Measurements from ENCODE around the gene ATP9B. TPM values are rescaled to one million over a fixed set of nuclear protein-coding genes. Genes with fewer than 3 reads are reported as not detected.
A peak's percentile ranks its signal among the peaks of the same experiment; 100 is the strongest.

Gene ATP9B
- 10 to 100 TPM; 18.8 to 24.0 (median 22.6) TPM for total RNA-seq
- polyA plus RNA-seq: 9.0 TPM
- long read RNA-seq, donor 1, full-length matches to known transcripts: 10 of 24 reads
- long read RNA-seq, donor 1, partial matches to known transcripts: 5 of 24 reads
- long read RNA-seq, donor 1, other reads (novel, unspliced or antisense): 9 of 24 reads
- long read RNA-seq, donor 2, full-length matches to known transcripts: 4 of 9 reads
- long read RNA-seq, donor 2, partial matches to known transcripts: 2 of 9 reads
- long read RNA-seq, donor 2, other reads (novel, unspliced or antisense): 3 of 9 reads
- long read RNA-seq, donor 3, full-length matches to known transcripts: 18 of 67 reads
- long read RNA-seq, donor 3, partial matches to known transcripts: 23 of 67 reads
- long read RNA-seq, donor 3, other reads (novel, unspliced or antisense): 26 of 67 reads
- long read RNA-seq, donor 4, full-length matches to known transcripts: 3 of 5 reads
- long read RNA-seq, donor 4, partial matches to known transcripts: 1 of 5 reads
- long read RNA-seq, donor 4, other reads (novel, unspliced or antisense): 1 of 5 reads

- DNase-seq (peak; percentile 97 to 99 (median 98)), ATAC-seq (peak; percentile 97 to 98)
- peaks cover 3% of the 10 kb centered on the region for H3K4me1 ChIP-seq (ENCODE audit: control insufficient read depth, insufficient read depth, low read length)
- H3K27ac ChIP-seq (ENCODE audit: low read length): peak within 1 kb of the TSS; percentile 81
- intact Hi-C loops (cut with DNase I): no loop called here
- H3K4me3 ChIP-seq (ENCODE audit: low read length): peak within 1 kb of the TSS; percentile 80
- no peaks in the 10 kb centered on the region for H3K27me3 ChIP-seq (ENCODE audit: control insufficient read depth, insufficient read depth)
- H3K9me3 ChIP-seq (ENCODE audit: control insufficient read depth, low read length): no peaks in the 10 kb centered on the region
- under 1% methylated on average over 112 of the region's 112 CpGs for WGBS
Measured at GRCh38 chr18:79068937-79069716, at the start of gene ATP9B. Gene ATP9B (plus strand): TSS chr18:79069394. CDS start chr18:79069411, 17 bp downstream.

DNA sequence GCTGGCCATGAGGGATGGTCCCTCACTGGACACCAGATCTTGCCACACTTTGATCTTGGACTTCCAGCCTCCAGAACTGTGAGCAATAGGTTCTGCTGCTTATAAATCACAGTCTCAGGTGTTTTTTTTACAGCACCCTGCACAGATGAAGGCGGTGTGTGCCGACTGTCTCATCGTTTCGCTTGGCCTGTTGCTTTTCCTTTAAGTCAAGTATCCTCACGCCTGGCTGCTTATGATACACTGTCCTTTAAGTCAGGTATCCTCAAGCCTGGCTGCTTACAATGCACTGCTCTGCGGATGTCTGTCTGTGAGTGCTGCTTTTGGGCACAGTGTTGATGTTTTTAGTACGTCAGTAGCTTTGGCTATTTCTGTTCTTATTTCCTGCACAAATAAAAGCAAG, 49.3 kb upstream of the ATP9B start:
- no peaks in the 10 kb centered on the region for H3K4me1 ChIP-seq (ENCODE audit: control insufficient read depth, insufficient read depth, low read length)
- H3K27ac ChIP-seq (ENCODE audit: low read length): no peak overlapping the region
- H3K4me3 ChIP-seq (ENCODE audit: low read length): no peak overlapping the region
- H3K27me3 ChIP-seq (ENCODE audit: control insufficient read depth, insufficient read depth): no peaks in the 10 kb centered on the region
- H3K9me3 ChIP-seq (ENCODE audit: control insufficient read depth, low read length): peaks cover 2% of the 10 kb centered on the region
- DNase-seq (no peak), ATAC-seq (no peak)
- intact Hi-C loops (cut with DNase I): no loop called here
- WGBS: 70% methylated on average over 7 of the region's 7 CpGs

GRCh38 chr18:79022603-79023002, 46.6 kb upstream of the ATP9B start:
- Histone ChIP-seq H3K27me3 (ENCODE audit: control insufficient read depth, insufficient read depth) (no peaks in the 10 kb centered on the region), H3K27ac (ENCODE audit: low read length) (no peak overlapping the region), H3K9me3 (ENCODE audit: control insufficient read depth, low read length) (peaks cover 2% of the 10 kb centered on the region), H3K4me3 (ENCODE audit: low read length) (no peak overlapping the region), H3K4me1 (ENCODE audit: control insufficient read depth, insufficient read depth, low read length) (no peaks in the 10 kb centered on the region)
- ATAC-seq: no peak
- no peak for DNase-seq
- intact Hi-C loops (cut with DNase I): no loop called here
- 94% methylated on average over 25 of the region's 25 CpGs for WGBS

DNA sequence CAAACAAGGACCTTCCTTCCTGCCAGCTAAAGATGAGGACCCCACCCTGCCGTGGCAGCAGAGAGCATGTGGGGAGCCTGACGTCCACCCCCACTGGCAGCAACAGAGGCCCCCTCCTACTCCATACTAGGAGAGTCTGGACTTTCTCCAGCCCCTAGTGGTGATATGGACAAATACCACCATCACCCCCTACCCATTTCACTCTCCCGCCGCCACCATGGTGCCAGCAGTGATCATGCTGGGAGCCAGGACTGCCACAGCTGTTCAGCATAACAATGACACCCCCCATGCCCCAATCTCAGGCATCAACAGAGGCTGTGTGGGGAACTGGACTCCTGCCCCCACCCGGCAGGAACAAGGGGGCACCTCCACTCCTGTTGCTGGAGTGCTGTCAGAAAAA, 42.7 kb upstream of the ATP9B start:
- DNase-seq (no peak), ATAC-seq (no peak)
- intact Hi-C loops (cut with DNase I): no loop called here
- H3K9me3 ChIP-seq (ENCODE audit: control insufficient read depth, low read length): peaks cover 2% of the 10 kb centered on the region
- no peak overlapping the region for H3K27ac ChIP-seq (ENCODE audit: low read length)
- WGBS: 25% methylated on average over 5 of the region's 5 CpGs
- H3K4me3 ChIP-seq (ENCODE audit: low read length): no peak overlapping the region
- no peaks in the 10 kb centered on the region for H3K27me3 ChIP-seq (ENCODE audit: control insufficient read depth, insufficient read depth)
- H3K4me1 ChIP-seq (ENCODE audit: control insufficient read depth, insufficient read depth, low read length): no peaks in the 10 kb centered on the region

DNA sequence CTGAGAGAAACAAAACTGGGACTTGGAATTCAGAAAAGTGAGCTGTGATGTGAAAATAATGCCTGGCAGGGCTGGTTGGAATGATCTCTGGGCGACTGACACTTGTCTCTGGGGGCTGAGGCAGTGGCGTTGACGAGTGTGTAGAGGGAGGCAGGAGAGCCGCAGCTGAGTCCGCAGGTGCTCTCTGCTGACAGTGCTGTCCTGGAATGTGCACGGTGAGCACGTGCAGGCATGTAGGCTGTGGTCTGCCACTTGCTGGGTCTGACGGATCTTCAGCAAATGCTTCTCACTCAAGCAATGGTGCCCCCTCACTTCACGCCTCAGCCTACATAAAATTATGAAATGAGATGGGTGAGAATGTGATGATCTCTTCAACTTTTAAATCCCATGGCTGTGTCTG, 38.5 kb upstream of the ATP9B start:
- intact Hi-C loops (cut with DNase I): no loop called here
- no peak overlapping the region for H3K27ac ChIP-seq (ENCODE audit: low read length)
- H3K4me3 ChIP-seq (ENCODE audit: low read length): no peak overlapping the region
- ATAC-seq: no peak
- no peak for DNase-seq
- WGBS: 72% methylated on average over 9 of the region's 9 CpGs
- H3K9me3 ChIP-seq (ENCODE audit: control insufficient read depth, low read length): no peaks in the 10 kb centered on the region
- no peaks in the 10 kb centered on the region for H3K27me3 ChIP-seq (ENCODE audit: control insufficient read depth, insufficient read depth)
- H3K4me1 ChIP-seq (ENCODE audit: control insufficient read depth, insufficient read depth, low read length): no peaks in the 10 kb centered on the region

GRCh38 chr18:79042276-79042675, 26.9 kb upstream of the ATP9B start:
- Histone ChIP-seq H3K9me3 (ENCODE audit: control insufficient read depth, low read length) (no peaks in the 10 kb centered on the region), H3K27me3 (ENCODE audit: control insufficient read depth, insufficient read depth) (no peaks in the 10 kb centered on the region), H3K4me1 (ENCODE audit: control insufficient read depth, insufficient read depth, low read length) (no peaks in the 10 kb centered on the region), H3K4me3 (ENCODE audit: low read length) (no peak overlapping the region), H3K27ac (ENCODE audit: low read length) (no peak overlapping the region)
- intact Hi-C loops (cut with DNase I): no loop called here
- ATAC-seq: no peak
- 78% methylated on average over 5 of the region's 5 CpGs for WGBS
- DNase-seq: no peak

DNA sequence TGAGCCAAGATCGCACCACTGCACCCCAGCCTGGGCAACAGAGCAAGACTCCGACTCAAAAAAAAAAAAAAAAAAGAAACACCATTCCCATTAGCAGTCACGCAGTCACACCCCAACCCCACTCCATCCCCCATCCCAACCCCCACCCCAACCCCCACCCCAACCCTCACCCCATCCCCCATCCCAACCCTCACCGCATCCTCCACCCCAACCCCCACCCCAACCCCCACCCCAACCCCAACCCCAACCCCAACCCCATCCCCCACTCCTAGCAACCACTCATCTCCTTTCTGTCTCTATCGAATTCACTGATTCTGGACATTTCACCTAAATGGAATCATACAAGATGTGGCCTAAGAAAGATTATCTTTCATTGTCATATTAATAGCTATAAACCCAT, 25.9 kb upstream of the ATP9B start:
- H3K27ac ChIP-seq (ENCODE audit: low read length): no peak overlapping the region
- no peak for ATAC-seq
- intact Hi-C loops (cut with DNase I): no loop called here
- H3K4me1 ChIP-seq (ENCODE audit: control insufficient read depth, insufficient read depth, low read length): no peaks in the 10 kb centered on the region
- no peak overlapping the region for H3K4me3 ChIP-seq (ENCODE audit: low read length)
- 94% methylated on average over 5 of the region's 5 CpGs for WGBS
- H3K27me3 ChIP-seq (ENCODE audit: control insufficient read depth, insufficient read depth): no peaks in the 10 kb centered on the region
- no peak for DNase-seq
- no peaks in the 10 kb centered on the region for H3K9me3 ChIP-seq (ENCODE audit: control insufficient read depth, low read length)

GRCh38 chr18:79046522-79046921, 22.7 kb upstream of the ATP9B start:
- H3K9me3 ChIP-seq (ENCODE audit: control insufficient read depth, low read length): no peaks in the 10 kb centered on the region
- intact Hi-C loops (cut with DNase I): no loop called here
- ATAC-seq: no peak
- no peaks in the 10 kb centered on the region for H3K4me1 ChIP-seq (ENCODE audit: control insufficient read depth, insufficient read depth, low read length)
- no peak overlapping the region for H3K27ac ChIP-seq (ENCODE audit: low read length)
- H3K27me3 ChIP-seq (ENCODE audit: control insufficient read depth, insufficient read depth): no peaks in the 10 kb centered on the region
- peak in 1 of 3 donors; percentile 38 for DNase-seq
- WGBS: 66% methylated on average over 14 of the region's 14 CpGs
- no peak overlapping the region for H3K4me3 ChIP-seq (ENCODE audit: low read length)

DNA sequence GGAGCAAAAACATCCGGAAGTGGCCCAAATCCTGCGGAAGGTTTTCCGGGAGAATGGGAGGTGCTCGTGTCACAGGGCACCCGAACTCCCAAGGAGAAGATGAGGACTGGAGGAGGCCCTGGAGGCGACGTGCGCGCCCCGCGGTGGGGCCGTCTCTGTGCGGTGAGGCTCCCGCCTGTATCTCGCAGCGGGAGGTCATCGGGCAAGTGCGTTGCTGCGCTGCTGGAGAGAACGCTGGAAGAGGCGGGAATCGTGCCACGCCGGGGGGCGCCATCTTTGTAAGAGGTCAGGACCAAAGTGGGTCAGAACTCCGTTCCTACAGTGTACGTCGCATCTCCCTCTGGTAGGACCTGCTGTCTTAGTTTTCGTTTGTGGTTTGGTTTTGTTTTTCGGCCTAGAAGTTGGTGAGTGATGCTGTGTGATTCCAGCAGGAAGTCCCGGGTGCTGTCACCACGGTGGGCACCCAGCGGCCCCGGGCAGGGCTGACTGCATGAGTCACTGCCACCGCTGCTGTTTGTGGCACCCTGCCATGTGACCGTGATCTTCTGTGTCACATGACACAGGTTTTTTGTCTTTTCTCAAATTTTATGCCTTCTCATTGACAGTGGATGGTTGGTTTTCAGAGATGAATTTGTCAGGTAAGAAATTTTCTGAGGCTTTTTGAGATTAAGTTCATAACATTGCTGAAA, 21.5 kb upstream of the ATP9B start:
- intact Hi-C loops (cut with DNase I): no loop called here
- Histone ChIP-seq H3K4me1 (ENCODE audit: control insufficient read depth, insufficient read depth, low read length) (no peaks in the 10 kb centered on the region), H3K9me3 (ENCODE audit: control insufficient read depth, low read length) (no peaks in the 10 kb centered on the region), H3K4me3 (ENCODE audit: low read length) (no peak overlapping the region), H3K27ac (ENCODE audit: low read length) (no peak overlapping the region), H3K27me3 (ENCODE audit: control insufficient read depth, insufficient read depth) (no peaks in the 10 kb centered on the region)
- DNase-seq (no peak), ATAC-seq (no peak)
- 92% methylated on average over 36 of the region's 36 CpGs for WGBS

DNA sequence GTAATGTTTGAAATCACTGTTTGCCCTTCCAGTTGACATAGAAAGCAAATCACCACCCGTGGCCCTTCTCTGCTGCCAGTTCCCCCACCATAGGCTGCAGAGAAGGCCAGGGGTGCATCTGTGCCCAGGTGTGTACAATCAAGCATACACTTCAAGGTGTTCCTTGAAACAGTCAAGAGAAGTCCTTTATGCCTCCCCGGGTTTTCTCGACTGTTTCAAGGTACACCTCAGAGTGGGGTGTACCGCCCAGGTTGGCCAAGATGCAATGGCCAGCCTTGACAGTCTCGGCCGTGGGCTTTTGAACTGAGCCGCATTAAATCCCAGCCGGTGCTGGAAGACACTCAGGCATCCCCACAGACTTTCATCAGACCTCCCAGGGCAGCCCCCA, 21.0 kb upstream of the ATP9B start:
- DNase-seq: no peak
- WGBS: 92% methylated on average over 8 of the region's 8 CpGs
- no peak overlapping the region for H3K27ac ChIP-seq (ENCODE audit: low read length)
- no peaks in the 10 kb centered on the region for H3K4me1 ChIP-seq (ENCODE audit: control insufficient read depth, insufficient read depth, low read length)
- H3K9me3 ChIP-seq (ENCODE audit: control insufficient read depth, low read length): no peaks in the 10 kb centered on the region
- no peaks in the 10 kb centered on the region for H3K27me3 ChIP-seq (ENCODE audit: control insufficient read depth, insufficient read depth)
- intact Hi-C loops (cut with DNase I): no loop called here
- no peak for ATAC-seq
- no peak overlapping the region for H3K4me3 ChIP-seq (ENCODE audit: low read length)

- no peak overlapping the region for H3K27ac ChIP-seq (ENCODE audit: low read length)
- H3K4me1 ChIP-seq (ENCODE audit: control insufficient read depth, insufficient read depth, low read length): no peaks in the 10 kb centered on the region
- 89% methylated on average over 3 of the region's 3 CpGs for WGBS
- DNase-seq (no peak), ATAC-seq (no peak)
- H3K27me3 ChIP-seq (ENCODE audit: control insufficient read depth, insufficient read depth): no peaks in the 10 kb centered on the region
- intact Hi-C loops (cut with DNase I): no loop called here
- H3K9me3 ChIP-seq (ENCODE audit: control insufficient read depth, low read length): no peaks in the 10 kb centered on the region
- H3K4me3 ChIP-seq (ENCODE audit: low read length): no peak overlapping the region
Measured at GRCh38 chr18:79049506-79049905, 19.7 kb upstream of the ATP9B start.
